CD4-positive, CD25-positive, alpha-beta regulatory T cell (primary cell): ENCODE measurements around the gene PLAC8L1. TPM values are rescaled to one million over a fixed set of nuclear protein-coding genes. Genes with fewer than 3 reads are reported as not detected.

Experiments
- ATAC-seq, 2 donors: fragments of 150-1000 bp; cut with Tn5 transposase; one replicate each; pipeline ENCODE4 v1.10.0; 2021; ENCODE audit warnings: low read depth in 2 of 2, moderate number of reproducible peaks in 2 of 2, moderate library complexity in 1 of 2
- DNase-seq, 3 donors: peaks; one replicate each; pipeline versions ENCODE4 v3.0.0 to v3.0.0-alpha.2; 2012 to 2022; ENCODE audit warnings: mixed read lengths in 1 of 3
- H3K27ac ChIP-seq: one replicate; pipeline ENCODE4 v1.7.0; 2013; ENCODE audit warnings: mild to moderate bottlenecking, low read length; ENCODE audit not compliant: insufficient read depth, poor library complexity, severe bottlenecking
- H3K27me3 ChIP-seq: one replicate; pipeline ENCODE4 v1.7.0; 2013; ENCODE audit warnings: low read length; ENCODE audit not compliant: control insufficient read depth, insufficient read depth
- H3K36me3 ChIP-seq: one replicate; pipeline ENCODE4 v1.7.0; 2013; ENCODE audit warnings: mild to moderate bottlenecking, low read length, moderate library complexity; ENCODE audit not compliant: control insufficient read depth, insufficient read depth
- H3K4me1 ChIP-seq: 2 replicates; pipeline ENCODE4 v1.7.0; 2013; ENCODE audit warnings: mild to moderate bottlenecking, low read length; ENCODE audit not compliant: insufficient read depth, control insufficient read depth, poor library complexity, severe bottlenecking
- H3K4me3 ChIP-seq: one replicate; pipeline ENCODE4 v1.7.0; 2013; ENCODE audit warnings: low read depth, mild to moderate bottlenecking, low read length, moderate library complexity
- H3K9me3 ChIP-seq, 2 experiments: 1 replicate in 1 of 2; 2 replicates in 1 of 2; pipeline ENCODE4 v1.7.0; 2013; ENCODE audit warnings: low read length in 2 of 2, mild to moderate bottlenecking in 1 of 2, moderate library complexity in 1 of 2; ENCODE audit not compliant: control insufficient read depth in 2 of 2
- H3K27ac Mint-ChIP-seq, 3 donors: one replicate each; pipeline ENCODE4 v1.8.0; 2020 to 2022; ENCODE audit warnings: mild to moderate bottlenecking in 3 of 3, mixed read lengths in 3 of 3, moderate library complexity in 2 of 3
- H3K27me3 Mint-ChIP-seq: one replicate; pipeline ENCODE4 v1.8.0; 2022; ENCODE audit warnings: mild to moderate bottlenecking, mixed read lengths
- H3K36me3 Mint-ChIP-seq: one replicate; pipeline ENCODE4 v1.8.0; 2020; ENCODE audit warnings: mixed read lengths
- H3K4me1 Mint-ChIP-seq, 4 donors: one replicate each; pipeline ENCODE4 v1.8.0; 2020 to 2022; ENCODE audit warnings: mixed read lengths in 4 of 4, mild to moderate bottlenecking in 1 of 4
- H3K4me3 Mint-ChIP-seq, 4 donors: one replicate each; pipeline ENCODE4 v1.8.0; 2020 to 2022; ENCODE audit warnings: mild to moderate bottlenecking in 4 of 4, mixed read lengths in 4 of 4, moderate library complexity in 3 of 4
- H3K9me3 Mint-ChIP-seq, 7 donors: one replicate each; pipeline ENCODE4 v1.8.0; 2020 to 2022; ENCODE audit warnings: mixed read lengths in 7 of 7, mild to moderate bottlenecking in 3 of 7, moderate library complexity in 2 of 7
- polyA plus RNA-seq, 4 donors: library from polyadenylated mRNA; unstranded; fragments of 300-500 nt; fragmentation: Illumina TruSeq; gene quantifications; one replicate each; pipeline ENCODE4 v1.2.3, GENCODE V29; 2021
- total RNA-seq: library from RNA; stranded (reverse); gene quantifications from one replicate; pipeline ENCODE4 v1.2.3, GENCODE V29; 2022

The PLAC8L1 gene
- total and polyA plus RNA-seq, 5 donors from 2014 or later: 0.67 TPM; not detected in 4

- no peak overlapping the region for H3K27ac ChIP-seq
- no peak overlapping the region for H3K27ac Mint-ChIP-seq
- no peak overlapping the region for H3K4me3 Mint-ChIP-seq
- no peaks in the 10 kb centered on the region for H3K4me1 Mint-ChIP-seq
- H3K36me3 Mint-ChIP-seq: no peaks in the 10 kb centered on the region
- H3K27me3 ChIP-seq: peaks cover 2% of the 10 kb centered on the region
- H3K4me3 ChIP-seq: no peak overlapping the region
- no peak for ATAC-seq
- no peaks in the 10 kb centered on the region for H3K27me3 Mint-ChIP-seq
- H3K36me3 ChIP-seq: no peaks in the 10 kb centered on the region
- peaks cover 0 to 3% (median 0%) of the 10 kb centered on the region in 7 donors for H3K9me3 Mint-ChIP-seq
- no peak for DNase-seq
- no peaks in the 10 kb centered on the region for H3K4me1 ChIP-seq
- no peaks in the 10 kb centered on the region for H3K9me3 ChIP-seq
These were observed 34.6 kb downstream of the PLAC8L1 start for GRCh38 chr5:146070746-146071145.

GRCh38 chr5:146069780-146070099, 35.6 kb downstream of the PLAC8L1 start:
- Mint-ChIP-seq H3K9me3 (peaks cover 0 to 3% (median 0%) of the 10 kb centered on the region in 7 donors), H3K4me1 (no peaks in the 10 kb centered on the region), H3K27me3 (no peaks in the 10 kb centered on the region), H3K27ac (no peak overlapping the region), H3K36me3 (no peaks in the 10 kb centered on the region), H3K4me3 (no peak overlapping the region)
- DNase-seq (no peak), ATAC-seq (no peak)
- Histone ChIP-seq H3K9me3 (no peaks in the 10 kb centered on the region), H3K4me1 (no peaks in the 10 kb centered on the region), H3K36me3 (no peaks in the 10 kb centered on the region), H3K4me3 (no peak overlapping the region), H3K27me3 (peaks cover 2% of the 10 kb centered on the region), H3K27ac (no peak overlapping the region)

GRCh38 chr5:146068977-146069779, 36.2 kb downstream of the PLAC8L1 start:
- H3K4me1 Mint-ChIP-seq: no peaks in the 10 kb centered on the region
- no peak overlapping the region for H3K27ac Mint-ChIP-seq
- H3K27ac ChIP-seq: no peak overlapping the region
- no peaks in the 10 kb centered on the region for H3K4me1 ChIP-seq
- no peak overlapping the region for H3K4me3 Mint-ChIP-seq
- peaks cover 2% of the 10 kb centered on the region for H3K27me3 ChIP-seq
- ATAC-seq: no peak
- H3K36me3 ChIP-seq: no peaks in the 10 kb centered on the region
- no peak overlapping the region for H3K4me3 ChIP-seq
- H3K36me3 Mint-ChIP-seq: no peaks in the 10 kb centered on the region
- no peaks in the 10 kb centered on the region for H3K9me3 ChIP-seq
- H3K9me3 Mint-ChIP-seq: peaks cover 0 to 3% (median 0%) of the 10 kb centered on the region in 7 donors
- no peak for DNase-seq
- no peaks in the 10 kb centered on the region for H3K27me3 Mint-ChIP-seq

GRCh38 chr5:146068206-146068605, 37.2 kb downstream of the PLAC8L1 start:
- no peaks in the 10 kb centered on the region for H3K36me3 Mint-ChIP-seq

GRCh38 chr5:146066968-146067367, 38.4 kb downstream of the PLAC8L1 start:
- Histone ChIP-seq H3K27ac (no peak overlapping the region), H3K27me3 (peaks cover under 1% of the 10 kb centered on the region), H3K36me3 (no peaks in the 10 kb centered on the region), H3K4me3 (no peak overlapping the region), H3K9me3 (no peaks in the 10 kb centered on the region), H3K4me1 (no peaks in the 10 kb centered on the region)
- DNase-seq (no peak), ATAC-seq (no peak)
- no peak overlapping the region for H3K27ac Mint-ChIP-seq
- peaks cover 0 to 3% (median 0%) of the 10 kb centered on the region in 7 donors for H3K9me3 Mint-ChIP-seq
- H3K27me3 Mint-ChIP-seq: no peaks in the 10 kb centered on the region
- H3K36me3 Mint-ChIP-seq: no peaks in the 10 kb centered on the region
- H3K4me3 Mint-ChIP-seq: no peak overlapping the region
- no peaks in the 10 kb centered on the region for H3K4me1 Mint-ChIP-seq

More at GRCh38 chr5:146068206-146068605, 37.2 kb downstream of the PLAC8L1 start:
- ATAC-seq: no peak
- Mint-ChIP-seq H3K4me3 (no peak overlapping the region), H3K27ac (no peak overlapping the region), H3K9me3 (peaks cover 0 to 3% (median 0%) of the 10 kb centered on the region in 7 donors), H3K4me1 (no peaks in the 10 kb centered on the region), H3K27me3 (no peaks in the 10 kb centered on the region)
- H3K36me3 ChIP-seq: no peaks in the 10 kb centered on the region
- H3K9me3 ChIP-seq: no peaks in the 10 kb centered on the region
- no peak for DNase-seq
- no peak overlapping the region for H3K27ac ChIP-seq
- H3K4me1 ChIP-seq: no peaks in the 10 kb centered on the region
- no peak overlapping the region for H3K4me3 ChIP-seq
- H3K27me3 ChIP-seq: peaks cover 2% of the 10 kb centered on the region

- Histone ChIP-seq H3K27ac (no peak overlapping the region), H3K27me3 (peaks cover 1% of the 10 kb centered on the region), H3K36me3 (no peaks in the 10 kb centered on the region), H3K4me1 (no peaks in the 10 kb centered on the region), H3K9me3 (no peaks in the 10 kb centered on the region), H3K4me3 (no peak overlapping the region)
- no peak for DNase-seq
- H3K4me3 Mint-ChIP-seq: no peak overlapping the region
- no peaks in the 10 kb centered on the region for H3K36me3 Mint-ChIP-seq
- no peaks in the 10 kb centered on the region for H3K27me3 Mint-ChIP-seq
- no peak overlapping the region for H3K27ac Mint-ChIP-seq
- ATAC-seq: no peak
- H3K4me1 Mint-ChIP-seq: no peaks in the 10 kb centered on the region
- no peaks in the 10 kb centered on the region for H3K9me3 Mint-ChIP-seq
These were observed 45.2 kb downstream of the PLAC8L1 start for GRCh38 chr5:146060221-146060585.

GRCh38 chr5:146059460-146060220, 45.7 kb downstream of the PLAC8L1 start:
- Histone ChIP-seq H3K9me3 (no peaks in the 10 kb centered on the region), H3K4me1 (no peaks in the 10 kb centered on the region), H3K27me3 (peaks cover 1% of the 10 kb centered on the region), H3K36me3 (no peaks in the 10 kb centered on the region), H3K27ac (no peak overlapping the region), H3K4me3 (no peak overlapping the region)
- no peaks in the 10 kb centered on the region for H3K36me3 Mint-ChIP-seq
- H3K9me3 Mint-ChIP-seq: no peaks in the 10 kb centered on the region
- no peak overlapping the region for H3K4me3 Mint-ChIP-seq
- H3K4me1 Mint-ChIP-seq: no peaks in the 10 kb centered on the region
- no peak overlapping the region for H3K27ac Mint-ChIP-seq
- DNase-seq (no peak), ATAC-seq (no peak)
- no peaks in the 10 kb centered on the region for H3K27me3 Mint-ChIP-seq
